Gastroesophageal sphincter (tissue), 4 donors: Measurements from ENCODE around the gene SORCS1. TPM values are rescaled to one million over a fixed set of nuclear protein-coding genes. Genes with fewer than 3 reads are reported as not detected.
"Not testable (repeated sequence)": the region's sequence is repeated elsewhere in the genome, so short reads cannot be mapped to it uniquely, and the experiment has no call there.

ENCODE experiments used
- ATAC-seq: fragments of 150-250 bp; one replicate; pipeline ENCODE4 v1.9.1; 2016; ENCODE audit warnings: mild to moderate bottlenecking, moderate library complexity
- H3K27ac ChIP-seq, 4 donors: fragments of 200-600 bp; sonication (generic) in 3 of 4; 1 replicate in 3 of 4; 2 replicates in 1 of 4; pipeline ENCODE4 v1.5.1; 2016 to 2019
- H3K27me3 ChIP-seq: fragments of 200-600 bp; sonication (generic); one replicate; pipeline ENCODE4 v1.5.1; 2019
- H3K36me3 ChIP-seq, 2 donors: fragments of 200-600 bp; sonication (generic); one replicate each; pipeline ENCODE4 v1.5.1; 2019; ENCODE audit warnings: control low read depth in 1 of 2
- H3K4me1 ChIP-seq, 3 donors: fragments of 200-600 bp; sonication (generic); 1 replicate in 2 of 3; 2 replicates in 1 of 3; pipeline ENCODE4 v1.5.1; 2016 to 2019; ENCODE audit warnings: control low read depth in 2 of 3
- H3K4me3 ChIP-seq, 2 donors: fragments of 200-600 bp; sonication (generic); one replicate each; pipeline ENCODE4 v1.5.1; 2019; ENCODE audit warnings: mild to moderate bottlenecking in 1 of 2, moderate library complexity in 1 of 2
- H3K9me3 ChIP-seq, 3 donors: fragments of 200-600 bp; sonication (generic); one replicate each; pipeline ENCODE4 v1.5.1; 2017 to 2019; ENCODE audit warnings: control low read depth in 2 of 3
- CTCF ChIP-seq, 4 experiments: fragments of 200-600 bp in 2 of 4; fragments of 450-650 bp in 2 of 4; sonication (generic) in 1 of 4; IDR thresholded peaks; one replicate each; pipeline ENCODE4 v1.5.1; 2017 to 2019; ENCODE audit warnings: antibody characterized with exemption in 4 of 4, mild to moderate bottlenecking in 2 of 4, moderate library complexity in 2 of 4
- EP300 ChIP-seq: sonication (generic); formaldehyde crosslinking; IDR thresholded peaks from one replicate; pipeline ENCODE4 v1.6.1; 2017; ENCODE audit warnings: antibody characterized with exemption, mild to moderate bottlenecking
- POLR2A ChIP-seq, 2 donors: fragments of 450-650 bp; IDR thresholded peaks; one replicate each; pipeline ENCODE4 v1.6.1; 2017; ENCODE audit warnings: antibody characterized with exemption in 2 of 2, mild to moderate bottlenecking in 2 of 2, moderate library complexity in 1 of 2
- POLR2AphosphoS5 ChIP-seq: sonication (generic); formaldehyde crosslinking; IDR thresholded peaks from one replicate; pipeline ENCODE4 v1.6.1; 2017; ENCODE audit warnings: antibody characterized with exemption
- WGBS, 2 donors: methylation state at CpG; one replicate each; pipeline ENCODE4 v1.1.5; 2018; ENCODE audit warnings: low coverage in 1 of 2; 5-methylcytosine and 5-hydroxymethylcytosine counted together
- total RNA-seq, 4 donors: library from RNA; depleted of rRNA; stranded (reverse); fragments of >200 nt; gene quantifications; one replicate each; pipeline ENCODE4 v1.1.0, GENCODE V29; 2016

Gene SORCS1
- total RNA-seq, 4 donors from 2014 or later = 8.5 to 18.6 (median 10.0) TPM

GRCh38 chr10:106935978-106936451, 228.5 kb downstream of the SORCS1 start:
- ATAC-seq = peak; percentile 36
- no peaks in the 10 kb centered on the region for H3K36me3 ChIP-seq
- H3K4me3 ChIP-seq = no peak overlapping the region
- no peak overlapping the region for H3K27ac ChIP-seq
- TF ChIP-seq EP300 (no peak), POLR2A (IDR thresholded peaks at IDR 0.05) (no peak), POLR2AphosphoS5 (no peak), CTCF (IDR thresholded peaks at IDR 0.05) (no peak)
- no peaks in the 10 kb centered on the region for H3K4me1 ChIP-seq
- no peaks in the 10 kb centered on the region for H3K27me3 ChIP-seq
- H3K9me3 ChIP-seq = no peaks in the 10 kb centered on the region

- no peak overlapping the region for H3K4me3 ChIP-seq
- 23 to 29% methylated on average over 1 of the region's 1 CpG for WGBS, 2 donors
- H3K36me3 ChIP-seq = no peaks in the 10 kb centered on the region
- ATAC-seq = no peak
- no peak overlapping the region for H3K27ac ChIP-seq
- H3K27me3 ChIP-seq = no peaks in the 10 kb centered on the region
- TF ChIP-seq CTCF (IDR thresholded peaks at IDR 0.05) = no peak
- TF ChIP-seq POLR2AphosphoS5 = no peak
- no peak for TF ChIP-seq POLR2A (IDR thresholded peaks at IDR 0.05)
- no peaks in the 10 kb centered on the region for H3K9me3 ChIP-seq
- no peaks in the 10 kb centered on the region for H3K4me1 ChIP-seq
Measured at GRCh38 chr10:106931853-106932249, 232.7 kb downstream of the SORCS1 start.

- no peaks in the 10 kb centered on the region for H3K27me3 ChIP-seq
- H3K4me3 ChIP-seq = no peak overlapping the region
- no peak for TF ChIP-seq POLR2AphosphoS5
- TF ChIP-seq EP300 = no peak
- TF ChIP-seq CTCF (IDR thresholded peaks at IDR 0.05) = no peak
- no peak for TF ChIP-seq POLR2A (IDR thresholded peaks at IDR 0.05)
- 46 to 54% methylated on average over 4 to 5 of the region's 5 CpGs for WGBS, 2 donors
- no peaks in the 10 kb centered on the region for H3K36me3 ChIP-seq
- peak; percentile 57 for ATAC-seq
- H3K27ac ChIP-seq = no peak overlapping the region
- H3K9me3 ChIP-seq = no peaks in the 10 kb centered on the region
- no peaks in the 10 kb centered on the region for H3K4me1 ChIP-seq
Measured at GRCh38 chr10:106931159-106931852, 233.2 kb downstream of the SORCS1 start.

GRCh38 chr10:106930751-106931150, 233.8 kb downstream of the SORCS1 start:
- TF ChIP-seq POLR2AphosphoS5 = no peak
- TF ChIP-seq CTCF (IDR thresholded peaks at IDR 0.05) = no peak
- TF ChIP-seq POLR2A (IDR thresholded peaks at IDR 0.05) = no peak
- TF ChIP-seq EP300 = no peak
- 71 to 86% methylated on average over 1 of the region's 1 CpG for WGBS, 2 donors
- no peaks in the 10 kb centered on the region for H3K27me3 ChIP-seq
- H3K4me3 ChIP-seq = no peak overlapping the region
- H3K27ac ChIP-seq = no peak overlapping the region
- H3K36me3 ChIP-seq = no peaks in the 10 kb centered on the region
- no peaks in the 10 kb centered on the region for H3K9me3 ChIP-seq
- H3K4me1 ChIP-seq = no peaks in the 10 kb centered on the region
- no peak for ATAC-seq

GRCh38 chr10:106929291-106929895, 235.1 kb downstream of the SORCS1 start:
- ATAC-seq = no peak
- Histone ChIP-seq H3K4me3 (no peak overlapping the region), H3K9me3 (no peaks in the 10 kb centered on the region), H3K4me1 (no peaks in the 10 kb centered on the region), H3K36me3 (no peaks in the 10 kb centered on the region), H3K27ac (no peak overlapping the region), H3K27me3 (no peaks in the 10 kb centered on the region)
- WGBS, 2 donors = 48 to 78% methylated on average over 3 to 5 of the region's 6 CpGs
- TF ChIP-seq POLR2A (IDR thresholded peaks at IDR 0.05) = no peak
- TF ChIP-seq CTCF (IDR thresholded peaks at IDR 0.05) = no peak
- no peak for TF ChIP-seq POLR2AphosphoS5
- no peak for TF ChIP-seq EP300

GRCh38 chr10:106928151-106928550, 236.4 kb downstream of the SORCS1 start:
- H3K36me3 ChIP-seq, ATAC-seq, H3K9me3 ChIP-seq, H3K27me3 ChIP-seq, H3K27ac ChIP-seq, H3K4me1 ChIP-seq, H3K4me3 ChIP-seq: not testable (repeated sequence)
- no CpG with 5 or more reads among the region's 33 CpGs for WGBS, 2 donors
